ENCODE data around the gene SLC25A27. TPM values are rescaled to one million over a fixed set of nuclear protein-coding genes. Genes with fewer than 3 reads are reported as not detected.
A peak's percentile ranks its signal among the peaks of the same experiment; 100 is the strongest.

Gene SLC25A27
- total and polyA plus RNA-seq, 2 experiments from 2014 or later = 8.5 to 16.2 TPM

- Mint-ChIP-seq H3K27ac (no peak overlapping the region), H3K4me1 (peaks cover 9% of the 10 kb centered on the region), H3K27me3 (ENCODE audit: insufficient read depth, low read depth, poor library complexity) (no peaks in the 10 kb centered on the region), H3K9me3 (no peaks in the 10 kb centered on the region; the same call in 2 of the 3 replicates), H3K4me3 (no peak overlapping the region), H3K36me3 (ENCODE audit: low read depth) (no peaks in the 10 kb centered on the region)
- no peak for TF ChIP-seq ZNF462 (CRISPR knock-in tag; IDR thresholded peaks at IDR 0.05)
- TF ChIP-seq CREB1 (CRISPR knock-in tag; IDR thresholded peaks at IDR 0.05; ENCODE audit: low read depth) = no peak
- TF ChIP-seq JUNB (IDR thresholded peaks at IDR 0.05; ENCODE audit: unreplicated experiment) = no peak
- H3F3A ChIP-seq (replicated peaks; ENCODE audit: low read depth) = no peaks in the 10 kb centered on the region
- no peaks in the 10 kb centered on the region for H3K27me3 ChIP-seq (ENCODE audit: insufficient read depth)
- no peak overlapping the region for H3K27ac ChIP-seq (ENCODE audit: low read depth)
- no peak for DNase-seq (ENCODE audit: low spot score)
- no peaks in the 10 kb centered on the region for H3K36me3 ChIP-seq (ENCODE audit: insufficient read depth)
- ATAC-seq = no peak
- no peak overlapping the region for H3K4me2 ChIP-seq
- H3K4me1 ChIP-seq (ENCODE audit: insufficient read depth) = no peaks in the 10 kb centered on the region
- H2AFZ ChIP-seq = no peak overlapping the region
- no peak overlapping the region for H3K4me3 ChIP-seq
- no peaks in the 10 kb centered on the region for H4K20me1 ChIP-seq (replicated peaks; ENCODE audit: insufficient read depth)
- no peaks in the 10 kb centered on the region for H3K9me2 ChIP-seq (ENCODE audit: insufficient read depth)
- H3K79me2 ChIP-seq (replicated peaks; ENCODE audit: insufficient read depth) = no peaks in the 10 kb centered on the region
These were observed 14.8 kb upstream of the SLC25A27 start for GRCh38 chr6:46637933-46638332.

- Mint-ChIP-seq H3K27ac (peak overlapping the region; percentile 34; the same call in 1 of the 2 replicates), H3K27me3 (ENCODE audit: insufficient read depth, low read depth, poor library complexity) (no peaks in the 10 kb centered on the region), H3K36me3 (ENCODE audit: low read depth) (no peaks in the 10 kb centered on the region), H3K9me3 (no peaks in the 10 kb centered on the region; the same call in 2 of the 3 replicates), H3K4me3 (no peak overlapping the region), H3K4me1 (peaks cover 9% of the 10 kb centered on the region)
- Histone ChIP-seq H3K27me3 (ENCODE audit: insufficient read depth) (no peaks in the 10 kb centered on the region), H2AFZ (no peak overlapping the region), H4K20me1 (replicated peaks; ENCODE audit: insufficient read depth) (no peaks in the 10 kb centered on the region), H3K9me2 (ENCODE audit: insufficient read depth) (no peaks in the 10 kb centered on the region), H3K27ac (ENCODE audit: low read depth) (no peak overlapping the region), H3K79me2 (replicated peaks; ENCODE audit: insufficient read depth) (no peaks in the 10 kb centered on the region), H3K4me1 (ENCODE audit: insufficient read depth) (no peaks in the 10 kb centered on the region), H3K4me3 (no peak overlapping the region), H3K4me2 (no peak overlapping the region), H3F3A (replicated peaks; ENCODE audit: low read depth) (no peaks in the 10 kb centered on the region), H3K36me3 (ENCODE audit: insufficient read depth) (no peaks in the 10 kb centered on the region)
- DNase-seq (ENCODE audit: low spot score) = no peak
- ATAC-seq = no peak
- TF ChIP-seq REST (IDR thresholded peaks at IDR 0.05; ENCODE audit: unreplicated experiment) = no peak
- TF ChIP-seq EZH2phosphoT487 (IDR thresholded peaks at IDR 0.05; ENCODE audit: unreplicated experiment) = no peak
- TF ChIP-seq POLR2AphosphoS5 (IDR thresholded peaks at IDR 0.05; ENCODE audit: low read depth) = no peak
- no peak for TF ChIP-seq NANOG (IDR thresholded peaks at IDR 0.05; ENCODE audit: borderline replicate concordance)
- TF ChIP-seq CTCF (conservative IDR thresholded peaks at IDR 0.05; ENCODE audit: low read depth in 2 of 2) = no peak
- TF ChIP-seq ZNF114 (CRISPR knock-in tag; IDR thresholded peaks at IDR 0.05) = no peak
- TF ChIP-seq ETS1 (IDR thresholded peaks at IDR 0.05) = no peak
These were observed 14.1 kb upstream of the SLC25A27 start for GRCh38 chr6:46638650-46639049.

Data from GM23338 (cell line).